ENCODE data around the gene HSBP1. TPM values are rescaled to one million over a fixed set of nuclear protein-coding genes. Genes with fewer than 3 reads are reported as not detected.

HSBP1 gene
- total RNA-seq, 1 experiment from 2014 or later, result 230 TPM

- H4K8ac ChIP-seq (replicated peaks; ENCODE audit: insufficient read length, low read depth, low read length), result no peak overlapping the region
- H4K91ac ChIP-seq (ENCODE audit: insufficient read length, low read depth, low read length), result no peak overlapping the region
- Mint-ChIP-seq H3K27ac (no peak overlapping the region), H3K9me3 (no peaks in the 10 kb centered on the region), H3K36me3 (ENCODE audit: insufficient read depth in 1 of 3, low read depth in 3 of 3) (no peaks in the 10 kb centered on the region; a peak in 1 of 7 replicates), H3K4me1 (peaks cover 44 to 50% of the 10 kb centered on the region in 2 experiments), H3K27me3 (ENCODE audit: low read depth) (0 out of 2 replicates have a peak, but pooled peaks cover 1% of the 10 kb centered on the region), H3K4me3 (no peak overlapping the region)
- no peak for DNase-seq
- no CpG with 5 or more reads among the region's 9 CpGs for WGBS (ENCODE audit: extremely low coverage, insufficient read length, low lambda C conversion rate)
- no peak overlapping the region for H3K56ac ChIP-seq (ENCODE audit: insufficient read length, low read depth, low read length)
- H3K9ac ChIP-seq (ENCODE audit: extremely low read depth, insufficient read length, low read length), result no peak overlapping the region
- no peak overlapping the region for H3K4me2 ChIP-seq (ENCODE audit: insufficient read depth, insufficient read length, low read length)
- peaks cover 6% of the 10 kb centered on the region; the same call in 1 of the 2 replicates for H3K4me1 ChIP-seq (ENCODE audit: insufficient read depth, low read length)
- no peak overlapping the region for H2BK120ac ChIP-seq (ENCODE audit: low read depth, low read length, poor library complexity, severe bottlenecking)
- TF ChIP-seq CTCF (conservative IDR thresholded peaks at IDR 0.05), result no peak
- H3K23me2 ChIP-seq (ENCODE audit: insufficient read length, low read depth, low read length, poor library complexity, severe bottlenecking), result no peaks in the 10 kb centered on the region
- H2BK12ac ChIP-seq (ENCODE audit: insufficient read length, low read depth, low read length), result no peak overlapping the region
- no peak overlapping the region for H3K18ac ChIP-seq (ENCODE audit: insufficient read length, low read depth, low read length)
- H3K27ac ChIP-seq (ENCODE audit: insufficient read length, low read depth, low read length), result no peak overlapping the region
- H2BK5ac ChIP-seq (ENCODE audit: insufficient read length, low read length), result no peak overlapping the region
- no peaks in the 10 kb centered on the region for H4K20me1 ChIP-seq (ENCODE audit: control insufficient read depth, insufficient read depth, insufficient read length)
- no peak overlapping the region for H3T11ph ChIP-seq (ENCODE audit: low read length)
- H2AK5ac ChIP-seq (ENCODE audit: insufficient read length, low read length), result no peak overlapping the region
- no peak overlapping the region for H2AFZ ChIP-seq (ENCODE audit: low read length)
- no peaks in the 10 kb centered on the region for H3K79me2 ChIP-seq (ENCODE audit: insufficient read depth, low read length)
- no peak overlapping the region for H2BK15ac ChIP-seq (ENCODE audit: low read depth, low read length)
- no peak overlapping the region for H3K14ac ChIP-seq (ENCODE audit: insufficient read depth, low read length)
- H3K79me1 ChIP-seq (ENCODE audit: insufficient read depth, low read depth, low read length, poor library complexity, severe bottlenecking), result no peaks in the 10 kb centered on the region
- H3K4ac ChIP-seq (ENCODE audit: low read depth, low read length), result no peak overlapping the region
- H3K9me3 ChIP-seq (ENCODE audit: control insufficient read depth, low read depth, low read length), result no peaks in the 10 kb centered on the region
- H2BK20ac ChIP-seq (ENCODE audit: low read depth, low read length, poor library complexity, severe bottlenecking), result no peak overlapping the region
- H3K23ac ChIP-seq (ENCODE audit: insufficient read length, low read depth, low read length), result no peak overlapping the region
- H4K5ac ChIP-seq (ENCODE audit: insufficient read length, low read depth, low read length), result no peak overlapping the region
- H3K27me3 ChIP-seq (ENCODE audit: insufficient read depth, low read length), result no peaks in the 10 kb centered on the region
Measured at GRCh38 chr16:83854420-83854819, 46.6 kb downstream of the HSBP1 start.
